SK-N-SH (cell line): ENCODE measurements around the gene C13orf46. TPM values are rescaled to one million over a fixed set of nuclear protein-coding genes. Genes with fewer than 3 reads are reported as not detected.

Experiments used
- CTCF ChIA-PET: fragments of 300-600, 350-600 bp; formaldehyde crosslinking; extraction: SDS; loops from one replicate; lab custom pipeline; 2021; lab: Yijun Ruan, JAX
- POLR2A ChIA-PET: fragments of 350-600 bp; sonication (Branson Sonifier 250); formaldehyde crosslinking; extraction: SDS; loops from one replicate; lab custom pipeline; 2020; ENCODE audit warnings: antibody characterized with exemption, inconsistent platforms; lab: Yijun Ruan, JAX
- DNase-seq: peaks from one replicate; pipeline ENCODE4 v3.0.0; 2012
- H2AFZ ChIP-seq: fragments of 200-600 bp; sonication (generic); 2 replicates; pipeline ENCODE4 v1.8.1; 2016; ENCODE audit warnings: antibody characterized with exemption, mild to moderate bottlenecking, low read depth
- H3F3A ChIP-seq: fragments of 200-600 bp; sonication (generic); replicated peaks from 2 replicates; pipeline ENCODE3; 2016; ENCODE audit warnings: antibody characterized with exemption, mild to moderate bottlenecking; ENCODE audit not compliant: insufficient read depth
- H3K27ac ChIP-seq, 2 experiments: fragments of 200-500 bp in 1 of 2; fragments of 200-600 bp in 1 of 2; sonication (Bioruptor generic) in 1 of 2; sonication (generic), shearing (Covaris generic) in 1 of 2; 2 replicates each; pipeline versions ENCODE4 v1.5.1 to v1.6.1; 2014 to 2016; ENCODE audit warnings: low read depth in 2 of 2, inconsistent platforms in 1 of 2, low read length in 1 of 2, mild to moderate bottlenecking in 1 of 2, mixed read lengths in 1 of 2
- H3K27me3 ChIP-seq: fragments of 200-600 bp; sonication (generic), shearing (Covaris generic); 2 replicates; pipeline ENCODE4 v1.6.1; 2016; ENCODE audit warnings: mixed run types; ENCODE audit not compliant: insufficient read depth
- H3K36me3 ChIP-seq, 2 experiments: fragments of 200-500 bp in 1 of 2; fragments of 200-600 bp in 1 of 2; sonication (Bioruptor generic) in 1 of 2; sonication (generic) in 1 of 2; replicated peaks in 1 of 2; 2 replicates each; pipeline versions ENCODE3 to v1.5.1; 2014 to 2016; ENCODE audit warnings: low read length in 1 of 2, mild to moderate bottlenecking in 1 of 2; ENCODE audit not compliant: insufficient read depth in 2 of 2, control insufficient read depth in 1 of 2
- H3K4me1 ChIP-seq, 2 experiments: fragments of 200-500 bp in 1 of 2; fragments of 200-600 bp in 1 of 2; sonication (Bioruptor generic) in 1 of 2; sonication (generic), shearing (Covaris generic) in 1 of 2; 2 replicates each; pipeline versions ENCODE4 v1.5.1 to v1.6.1; 2014 to 2016; ENCODE audit warnings: low read depth in 1 of 2, low read length in 1 of 2, mixed run types in 1 of 2; ENCODE audit not compliant: insufficient read depth in 2 of 2, control insufficient read depth in 1 of 2
- H3K4me2 ChIP-seq: fragments of 200-600 bp; sonication (generic), shearing (Covaris generic); 2 replicates; pipeline ENCODE4 v1.6.1; 2017; ENCODE audit warnings: mixed run types
- H3K4me3 ChIP-seq, 2 experiments: fragments of 200-500 bp in 1 of 2; fragments of 200-600 bp in 1 of 2; sonication (Bioruptor generic) in 1 of 2; sonication (generic), shearing (Covaris generic) in 1 of 2; 2 replicates each; pipeline versions ENCODE4 v1.5.1 to v1.8.1; 2014 to 2016; ENCODE audit warnings: low read depth in 2 of 2, inconsistent platforms in 1 of 2, low read length in 1 of 2, mild to moderate bottlenecking in 1 of 2, mixed read lengths in 1 of 2, moderate library complexity in 1 of 2
- H3K79me2 ChIP-seq: fragments of 200-600 bp; sonication (generic); 2 replicates; pipeline ENCODE4 v1.8.1; 2017; ENCODE audit warnings: mild to moderate bottlenecking; ENCODE audit not compliant: insufficient read depth
- H3K9ac ChIP-seq: fragments of 200-600 bp; sonication (generic); 2 replicates; pipeline ENCODE4 v1.6.1; 2017; ENCODE audit warnings: mixed run types
- H3K9me2 ChIP-seq: fragments of 200-600 bp; sonication (generic); 2 replicates; pipeline ENCODE4 v1.6.1; 2017; ENCODE audit warnings: mixed run types
- H3K9me3 ChIP-seq: fragments of 200-600 bp; sonication (generic); 2 replicates; pipeline ENCODE4 v1.6.1; 2017; ENCODE audit warnings: mixed run types, mild to moderate bottlenecking, moderate library complexity
- H4K20me1 ChIP-seq: fragments of 200-600 bp; sonication (generic); 2 replicates; pipeline ENCODE4 v1.6.1; 2017; ENCODE audit warnings: mild to moderate bottlenecking, mixed run types; ENCODE audit not compliant: insufficient read depth
- CHD2 ChIP-seq: fragments of 150-350 bp; IDR thresholded peaks from 2 replicates; pipeline ENCODE4 v1.6.1; 2018; ENCODE audit warnings: low read length; ENCODE audit not compliant: partially characterized antibody
- CTCF ChIP-seq: fragments of 200-600 bp; sonication (generic); IDR thresholded peaks from 2 replicates; pipeline ENCODE4 v1.6.1; 2017; ENCODE audit warnings: antibody characterized with exemption, mild to moderate bottlenecking, moderate library complexity
- EP300 ChIP-seq, 2 experiments: IDR thresholded peaks; 2 replicates each; pipeline versions ENCODE4 v1.4.0 to v1.6.1; 2012; ENCODE audit warnings: borderline replicate concordance in 1 of 2, low read depth in 1 of 2, low read length in 1 of 2
- EZH2phosphoT487 ChIP-seq: fragments of 200-600 bp; sonication (generic); IDR thresholded peaks from 2 replicates; pipeline ENCODE4 v1.6.1; 2017; ENCODE audit warnings: low read depth, mixed run types, mild to moderate bottlenecking, antibody characterized with exemption, moderate library complexity, borderline replicate concordance
- FOXJ3 ChIP-seq: sonication (generic); formaldehyde crosslinking; IDR thresholded peaks from 2 replicates; pipeline ENCODE4 v1.5.1; 2020; ENCODE audit warnings: mild to moderate bottlenecking, missing genetic modification reagents
- GATA2 ChIP-seq: sonication (generic); formaldehyde crosslinking; IDR thresholded peaks from 2 replicates; pipeline ENCODE4 v1.5.0; 2020; ENCODE audit warnings: mild to moderate bottlenecking, missing genetic modification reagents
- JUND ChIP-seq: IDR thresholded peaks from 2 replicates; pipeline ENCODE4 v1.4.0; 2012
- NRF1 ChIP-seq: IDR thresholded peaks from 2 replicates; pipeline ENCODE4 v1.6.1; 2012; ENCODE audit warnings: low read depth, mild to moderate bottlenecking, low read length
- PBX3 ChIP-seq: IDR thresholded peaks from 2 replicates; pipeline ENCODE4; 2012
- POLR2AphosphoS5 ChIP-seq: IDR thresholded peaks from 2 replicates; pipeline ENCODE4 v1.6.1; 2012; ENCODE audit warnings: low read depth, low read length
- RAD21 ChIP-seq: IDR thresholded peaks from 2 replicates; pipeline ENCODE4 v1.6.1; 2012; ENCODE audit warnings: mild to moderate bottlenecking, low read length
- REST ChIP-seq: IDR thresholded peaks from 2 replicates; pipeline ENCODE4 v1.6.1; 2012; ENCODE audit warnings: mild to moderate bottlenecking, low read depth, low read length, moderate library complexity
- SMC3 ChIP-seq: IDR thresholded peaks from 2 replicates; pipeline ENCODE4 v1.6.1; 2012; ENCODE audit warnings: low read depth, low read length, improper control_type of control experiment
- TEAD4 ChIP-seq: IDR thresholded peaks from 2 replicates; pipeline ENCODE4 v1.4.0; 2012; ENCODE audit warnings: mild to moderate bottlenecking, borderline replicate concordance; ENCODE audit not compliant: insufficient read depth
- WGBS: methylation state at CpG from one replicate; pipeline ENCODE4 v1.1.6; 2017; ENCODE audit warnings: low lambda C conversion rate; 5-methylcytosine and 5-hydroxymethylcytosine counted together
- polyA plus RNA-seq, 3 experiments: library from polyadenylated mRNA; depleted of rRNA; stranded (reverse); fragments of >200 nt; gene quantifications; 2 replicates each; pipeline ENCODE4 v1.2.3, GENCODE V29; 2012

C13orf46 gene
- polyA plus RNA-seq, 1 of the 3 experiments (the other 2 are of a cell fraction) = 1.7 TPM

GRCh38 chr13:113962386-113962785 lies 11.5 kb downstream of the C13orf46 start (continued):
- TF ChIP-seq CTCF = no peak
- TF ChIP-seq REST = no peak
- no peak for TF ChIP-seq CHD2
- no peak for TF ChIP-seq EZH2phosphoT487
- no peak for TF ChIP-seq NRF1
- no peak for TF ChIP-seq JUND
- TF ChIP-seq GATA2 (CRISPR knock-in tag) = no peak
- TF ChIP-seq FOXJ3 (CRISPR knock-in tag) = no peak

- DNase-seq = no peak
- WGBS = 49% methylated on average over 6 of the region's 6 CpGs
- Histone ChIP-seq H3K9me3 (peaks cover 15% of the 10 kb centered on the region; the same call in 1 of the 2 replicates), H3K27me3 (no peaks in the 10 kb centered on the region), H2AFZ (no peak overlapping the region), H4K20me1 (no peaks in the 10 kb centered on the region), H3F3A (no peaks in the 10 kb centered on the region), H3K4me1 (no peaks in the 10 kb centered on the region), H3K4me2 (no peak overlapping the region), H3K9me2 (no peaks in the 10 kb centered on the region), H3K27ac (no peak overlapping the region), H3K9ac (no peak overlapping the region), H3K79me2 (no peaks in the 10 kb centered on the region), H3K36me3 (no peaks in the 10 kb centered on the region), H3K4me3 (no peak overlapping the region)
- TF ChIP-seq EP300 (IDR thresholded peaks at IDR 0.05; ENCODE audit: borderline replicate concordance in 1 of 2, low read depth in 1 of 2, low read length in 1 of 2) (no peak), RAD21 (no peak), SMC3 (no peak), TEAD4 (no peak), REST (no peak), PBX3 (no peak), POLR2AphosphoS5 (no peak), CTCF (no peak)
- CTCF ChIA-PET = interaction anchor here (1.4 kb wide), 1 partner anchor 13 kb away, joined by 3 read pairs; no protein-coding TSS in a partner anchor
- POLR2A ChIA-PET = no interaction called here
These were observed 13.5 kb downstream of the C13orf46 start for GRCh38 chr13:113960276-113960948.
